WTC11 (cell line): Measurements from ENCODE around the gene VCL. TPM values are rescaled to one million over a fixed set of nuclear protein-coding genes. Genes with fewer than 3 reads are reported as not detected.
A peak's percentile ranks its signal among the peaks of the same experiment; 100 is the strongest.
"Not testable (repeated sequence)": the region's sequence is repeated elsewhere in the genome, so short reads cannot be mapped to it uniquely, and the experiment has no call there.

Experiments
- ATAC-seq: fragments of 200-7000 bp; cut with Tn5 transposase; 2 replicates; pipeline ENCODE4 v1.10.0; 2021; ENCODE audit warnings: mild to moderate bottlenecking, moderate library complexity
- CTCF ChIA-PET: fragments of 300-600 bp; sonication (Branson Sonifier 250); formaldehyde crosslinking; loops from one replicate; lab custom pipeline; 2021; ENCODE audit warnings: antibody characterized with exemption; lab: Charles Lee
- POLR2A ChIA-PET: fragments of 350-600 bp; sonication (Branson Sonifier 250); formaldehyde crosslinking; loops from one replicate; lab custom pipeline; 2021; ENCODE audit warnings: antibody characterized with exemption; lab: Charles Lee
- DNase-seq: peaks from one replicate; pipeline ENCODE4 v3.0.0; 2021; ENCODE audit warnings: low spot score
- H3K27ac Mint-ChIP-seq: 2 replicates; pipeline ENCODE4 v1.8.0; 2021; ENCODE audit warnings: mixed read lengths
- H3K27me3 Mint-ChIP-seq: 2 replicates; pipeline ENCODE4 v1.8.0; 2021; ENCODE audit warnings: low read depth, mild to moderate bottlenecking, moderate library complexity, mixed read lengths
- H3K36me3 Mint-ChIP-seq: 2 replicates; pipeline ENCODE4 v1.8.0; 2021; ENCODE audit warnings: mixed read lengths
- H3K4me1 Mint-ChIP-seq: 2 replicates; pipeline ENCODE4 v1.8.0; 2022; ENCODE audit warnings: mixed read lengths
- H3K4me3 Mint-ChIP-seq: 2 replicates; pipeline ENCODE4 v1.8.0; 2021; ENCODE audit warnings: mild to moderate bottlenecking, moderate library complexity, mixed read lengths
- H3K9me3 Mint-ChIP-seq: 2 replicates; pipeline ENCODE4 v1.8.0; 2021; ENCODE audit warnings: mixed read lengths
- GTF2I ChIP-seq: fragments of 250-450 bp; sonication (Bioruptor Pico); conservative IDR thresholded peaks from 2 replicates; pipeline ENCODE4 v1.4.0; 2021; ENCODE audit warnings: mild to moderate bottlenecking
- HMGA2 ChIP-seq: fragments of 250-450 bp; sonication (Bioruptor Pico); IDR thresholded peaks from 2 replicates; pipeline ENCODE4 v1.4.0; 2021; ENCODE audit warnings: mild to moderate bottlenecking, moderate library complexity
- KAT7 ChIP-seq: sonication (generic); formaldehyde crosslinking; IDR thresholded peaks from 2 replicates; pipeline ENCODE4 v1.8.1; 2023; ENCODE audit warnings: missing genetic modification reagents, mild to moderate bottlenecking, borderline replicate concordance
- NFYB ChIP-seq: sonication (generic); formaldehyde crosslinking; conservative IDR thresholded peaks from 2 replicates; pipeline ENCODE4 v1.8.0; 2022; ENCODE audit warnings: low read depth, missing genetic modification reagents
- PRRX2 ChIP-seq: fragments of 250-450 bp; sonication (Bioruptor Pico); IDR thresholded peaks from 2 replicates; pipeline ENCODE4 v1.8.0; 2021; ENCODE audit warnings: mild to moderate bottlenecking
- TCF7 ChIP-seq: sonication (generic); formaldehyde crosslinking; IDR thresholded peaks from 2 replicates; pipeline ENCODE4 v1.8.0; 2022; ENCODE audit warnings: mild to moderate bottlenecking, low read depth, missing genetic modification reagents, moderate library complexity
- ZNF121 ChIP-seq: sonication (generic); formaldehyde crosslinking; IDR thresholded peaks from 2 replicates; pipeline ENCODE4 v1.8.0; 2023; ENCODE audit warnings: missing genetic modification reagents
- ZNF138 ChIP-seq: sonication (generic); formaldehyde crosslinking; conservative IDR thresholded peaks from 2 replicates; pipeline ENCODE4 v1.8.1; 2022; ENCODE audit warnings: mild to moderate bottlenecking, moderate library complexity, missing genetic modification reagents
- ZNF396 ChIP-seq: fragments of 250-450 bp; sonication (Bioruptor Pico); IDR thresholded peaks from 2 replicates; pipeline ENCODE4 v1.8.0; 2021; ENCODE audit warnings: mild to moderate bottlenecking, moderate library complexity, borderline replicate concordance
- ZNF416 ChIP-seq: fragments of 250-450 bp; sonication (Bioruptor Pico); IDR thresholded peaks from 2 replicates; pipeline ENCODE4 v1.9.0; 2021; ENCODE audit warnings: mild to moderate bottlenecking, inconsistent platforms
- total RNA-seq: library from RNA; stranded (reverse); gene quantifications from 3 replicates; pipeline ENCODE4 v1.2.3, GENCODE V29; 2021
- TF ChIP-seq, protein P1 (sequence below): sonication (generic); formaldehyde crosslinking; IDR thresholded peaks from 2 replicates; pipeline ENCODE4 v1.8.0; 2022; ENCODE audit warnings: missing genetic modification reagents
- TF ChIP-seq, protein P2 (sequence below): fragments of 250-450 bp; sonication (Bioruptor Pico); IDR thresholded peaks from 2 replicates; pipeline ENCODE4 v1.8.0; 2021; ENCODE audit warnings: mild to moderate bottlenecking
- TF ChIP-seq, protein P3 (sequence below): sonication (generic); formaldehyde crosslinking; IDR thresholded peaks from 2 replicates; pipeline ENCODE4 v1.8.0; 2022; ENCODE audit warnings: mild to moderate bottlenecking, missing genetic modification reagents
- TF ChIP-seq, protein P4 (sequence below): sonication (generic); formaldehyde crosslinking; IDR thresholded peaks from 2 replicates; pipeline ENCODE4 v1.8.1; 2022; ENCODE audit warnings: low read depth, mild to moderate bottlenecking, moderate library complexity, missing genetic modification reagents, borderline replicate concordance
- TF ChIP-seq, protein P5 (sequence below): sonication (generic); formaldehyde crosslinking; IDR thresholded peaks from 2 replicates; pipeline ENCODE4 v1.8.1; 2022; ENCODE audit warnings: mild to moderate bottlenecking, moderate library complexity, missing genetic modification reagents
- TF ChIP-seq, protein P6 (sequence below): fragments of 250-450 bp; sonication (Bioruptor Pico); IDR thresholded peaks from 2 replicates; pipeline ENCODE4 v2.1.2; 2022; ENCODE audit warnings: mild to moderate bottlenecking, moderate library complexity
- TF ChIP-seq, protein P7 (sequence below): sonication (generic); formaldehyde crosslinking; IDR thresholded peaks from 2 replicates; pipeline ENCODE4 v1.8.0; 2023; ENCODE audit warnings: mild to moderate bottlenecking, missing genetic modification reagents

Gene VCL
- total RNA-seq, 1 experiment from 2014 or later = 225 TPM

DNA sequence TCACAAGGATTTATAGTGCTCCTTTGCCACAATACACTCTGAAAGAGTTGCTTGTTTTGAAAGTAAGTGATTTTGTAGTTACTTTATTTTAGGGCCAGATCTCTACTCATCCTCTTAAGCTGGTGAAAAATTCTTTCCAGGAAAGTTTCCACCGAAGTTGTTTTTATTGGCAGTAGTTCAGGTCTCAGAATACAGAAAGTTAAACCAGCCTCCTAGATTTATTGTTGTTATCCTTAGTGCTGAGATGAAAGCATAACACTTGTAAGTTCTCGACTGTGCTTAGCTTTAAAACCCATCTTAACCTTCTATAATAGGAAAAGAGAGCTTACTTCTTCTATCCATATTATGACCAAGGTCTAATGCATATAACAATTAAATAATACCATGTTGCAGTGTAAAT is 147.2 kb downstream of the VCL start (continued):
- no peak for TF ChIP-seq ZNF416 (CRISPR knock-in tag)

DNA sequence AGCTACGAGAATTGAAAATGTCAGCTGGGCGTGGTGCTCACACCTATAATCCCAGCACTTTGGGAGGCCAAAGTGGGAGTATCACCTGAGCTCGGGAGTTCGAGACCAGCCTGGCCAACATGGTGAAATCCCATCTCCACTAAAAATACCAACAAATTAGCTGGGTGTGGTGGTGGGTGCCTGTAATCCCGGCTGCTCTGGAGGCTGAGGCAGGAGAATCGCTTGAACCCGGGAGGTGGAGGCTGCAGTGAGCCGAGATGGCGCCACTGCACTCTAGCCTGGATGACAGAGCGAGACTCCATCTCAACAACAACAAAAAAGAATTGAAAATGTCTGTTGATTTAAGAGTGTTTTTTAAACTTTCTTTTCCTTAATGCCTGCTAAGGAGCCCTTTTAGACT is 149.1 kb downstream of the VCL start:
- POLR2A ChIA-PET, ATAC-seq, H3K4me3 Mint-ChIP-seq, H3K27ac Mint-ChIP-seq, H3K27me3 Mint-ChIP-seq, H3K4me1 Mint-ChIP-seq, H3K9me3 Mint-ChIP-seq, DNase-seq, H3K36me3 Mint-ChIP-seq: not testable (repeated sequence)
- CTCF ChIA-PET = interaction anchor here (1.2 kb wide), 1 partner anchor 9 kb away, joined by 3 read pairs; no protein-coding TSS in a partner anchor

DNA sequence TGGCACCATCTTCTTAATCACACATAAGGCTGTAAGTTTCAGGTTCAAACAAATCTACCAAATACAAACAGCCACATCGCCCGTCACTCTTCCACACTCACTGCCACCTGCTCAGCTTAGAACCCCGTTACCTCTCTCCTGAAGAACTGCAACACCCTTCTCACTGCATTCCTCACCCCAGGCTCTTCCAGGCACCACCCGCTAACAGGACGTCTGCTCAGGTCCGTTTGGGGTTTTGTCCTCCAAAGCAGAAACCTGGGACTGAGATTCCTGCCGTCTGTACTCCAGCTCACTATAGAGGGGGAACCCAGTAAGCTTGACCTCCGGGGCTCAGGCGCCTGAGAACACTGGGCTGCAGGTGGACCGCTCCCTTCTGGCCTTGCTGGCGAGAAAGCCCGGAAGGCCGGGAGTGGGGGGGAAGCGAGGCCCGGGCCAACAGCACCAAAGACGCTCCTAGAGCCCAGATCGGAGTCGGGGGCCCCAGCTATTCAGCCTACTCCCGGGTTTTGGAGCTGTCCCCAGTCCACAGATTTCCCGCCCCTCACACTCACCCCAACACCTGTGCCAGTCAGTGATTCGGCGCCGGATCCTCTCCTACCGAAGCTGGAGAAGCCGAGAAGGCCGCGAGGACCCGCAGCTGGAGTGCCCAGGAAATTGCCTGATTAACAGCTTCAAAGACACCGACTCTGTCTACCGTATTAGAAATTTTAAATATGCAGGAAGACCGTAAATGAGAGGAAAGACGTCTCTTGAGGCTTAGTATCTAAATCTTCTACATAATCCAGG is 152.5 kb downstream of the VCL start, which contains the start of gene AP3M1:
Gene AP3M1 (minus strand): TSS at position 625 of the 786 bp plus-strand sequence. CDS start 12,449 bp downstream, outside the sequence.
- ATAC-seq = peak; percentile 73
- ChIA-PET CTCF (interaction anchor here (0.5 to 1.9 kb wide), 8 partner anchors 12 to 1085 kb away, joined by 3 to 8 read pairs (median 4); partner anchors contain the start of gene COMTD1), POLR2A (interaction anchor here (0.6 to 2.6 kb wide), 15 partner anchors 15 to 1085 kb away, joined by 3 to 16 read pairs (median 4); partner anchors contain the start of genes COMTD1 and VCL)
- Mint-ChIP-seq H3K27ac (peak within 1 kb of the TSS; percentile 72; the same call in 1 of the 2 replicates), H3K9me3 (no peaks in the 10 kb centered on the region), H3K27me3 (no peaks in the 10 kb centered on the region), H3K4me3 (no peak within 1 kb of the TSS), H3K4me1 (peaks cover 14% of the 10 kb centered on the region), H3K36me3 (no peaks in the 10 kb centered on the region)
- DNase-seq = peak; percentile 87
- TF ChIP-seq, protein P1, sequence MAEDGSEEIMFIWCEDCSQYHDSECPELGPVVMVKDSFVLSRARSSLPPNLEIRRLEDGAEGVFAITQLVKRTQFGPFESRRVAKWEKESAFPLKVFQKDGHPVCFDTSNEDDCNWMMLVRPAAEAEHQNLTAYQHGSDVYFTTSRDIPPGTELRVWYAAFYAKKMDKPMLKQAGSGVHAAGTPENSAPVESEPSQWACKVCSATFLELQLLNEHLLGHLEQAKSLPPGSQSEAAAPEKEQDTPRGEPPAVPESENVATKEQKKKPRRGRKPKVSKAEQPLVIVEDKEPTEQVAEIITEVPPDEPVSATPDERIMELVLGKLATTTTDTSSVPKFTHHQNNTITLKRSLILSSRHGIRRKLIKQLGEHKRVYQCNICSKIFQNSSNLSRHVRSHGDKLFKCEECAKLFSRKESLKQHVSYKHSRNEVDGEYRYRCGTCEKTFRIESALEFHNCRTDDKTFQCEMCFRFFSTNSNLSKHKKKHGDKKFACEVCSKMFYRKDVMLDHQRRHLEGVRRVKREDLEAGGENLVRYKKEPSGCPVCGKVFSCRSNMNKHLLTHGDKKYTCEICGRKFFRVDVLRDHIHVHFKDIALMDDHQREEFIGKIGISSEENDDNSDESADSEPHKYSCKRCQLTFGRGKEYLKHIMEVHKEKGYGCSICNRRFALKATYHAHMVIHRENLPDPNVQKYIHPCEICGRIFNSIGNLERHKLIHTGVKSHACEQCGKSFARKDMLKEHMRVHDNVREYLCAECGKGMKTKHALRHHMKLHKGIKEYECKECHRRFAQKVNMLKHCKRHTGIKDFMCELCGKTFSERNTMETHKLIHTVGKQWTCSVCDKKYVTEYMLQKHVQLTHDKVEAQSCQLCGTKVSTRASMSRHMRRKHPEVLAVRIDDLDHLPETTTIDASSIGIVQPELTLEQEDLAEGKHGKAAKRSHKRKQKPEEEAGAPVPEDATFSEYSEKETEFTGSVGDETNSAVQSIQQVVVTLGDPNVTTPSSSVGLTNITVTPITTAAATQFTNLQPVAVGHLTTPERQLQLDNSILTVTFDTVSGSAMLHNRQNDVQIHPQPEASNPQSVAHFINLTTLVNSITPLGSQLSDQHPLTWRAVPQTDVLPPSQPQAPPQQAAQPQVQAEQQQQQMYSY (CRISPR knock-in tag) = peak; percentile 96
- TF ChIP-seq, protein P2, sequence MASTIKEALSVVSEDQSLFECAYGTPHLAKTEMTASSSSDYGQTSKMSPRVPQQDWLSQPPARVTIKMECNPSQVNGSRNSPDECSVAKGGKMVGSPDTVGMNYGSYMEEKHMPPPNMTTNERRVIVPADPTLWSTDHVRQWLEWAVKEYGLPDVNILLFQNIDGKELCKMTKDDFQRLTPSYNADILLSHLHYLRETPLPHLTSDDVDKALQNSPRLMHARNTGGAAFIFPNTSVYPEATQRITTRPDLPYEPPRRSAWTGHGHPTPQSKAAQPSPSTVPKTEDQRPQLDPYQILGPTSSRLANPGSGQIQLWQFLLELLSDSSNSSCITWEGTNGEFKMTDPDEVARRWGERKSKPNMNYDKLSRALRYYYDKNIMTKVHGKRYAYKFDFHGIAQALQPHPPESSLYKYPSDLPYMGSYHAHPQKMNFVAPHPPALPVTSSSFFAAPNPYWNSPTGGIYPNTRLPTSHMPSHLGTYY = no peak
- TF ChIP-seq PRRX2 (CRISPR knock-in tag) (no peak), NFYB (peak; percentile 23; the same call in 1 of the 2 replicates), ZNF138 (no peak), ZNF396 (no peak), KAT7 (CRISPR knock-in tag) (no peak), ZNF121 (CRISPR knock-in tag) (no peak), TCF7 (no peak), HMGA2 (no peak), GTF2I (no peak)
- TF ChIP-seq, protein P3, sequence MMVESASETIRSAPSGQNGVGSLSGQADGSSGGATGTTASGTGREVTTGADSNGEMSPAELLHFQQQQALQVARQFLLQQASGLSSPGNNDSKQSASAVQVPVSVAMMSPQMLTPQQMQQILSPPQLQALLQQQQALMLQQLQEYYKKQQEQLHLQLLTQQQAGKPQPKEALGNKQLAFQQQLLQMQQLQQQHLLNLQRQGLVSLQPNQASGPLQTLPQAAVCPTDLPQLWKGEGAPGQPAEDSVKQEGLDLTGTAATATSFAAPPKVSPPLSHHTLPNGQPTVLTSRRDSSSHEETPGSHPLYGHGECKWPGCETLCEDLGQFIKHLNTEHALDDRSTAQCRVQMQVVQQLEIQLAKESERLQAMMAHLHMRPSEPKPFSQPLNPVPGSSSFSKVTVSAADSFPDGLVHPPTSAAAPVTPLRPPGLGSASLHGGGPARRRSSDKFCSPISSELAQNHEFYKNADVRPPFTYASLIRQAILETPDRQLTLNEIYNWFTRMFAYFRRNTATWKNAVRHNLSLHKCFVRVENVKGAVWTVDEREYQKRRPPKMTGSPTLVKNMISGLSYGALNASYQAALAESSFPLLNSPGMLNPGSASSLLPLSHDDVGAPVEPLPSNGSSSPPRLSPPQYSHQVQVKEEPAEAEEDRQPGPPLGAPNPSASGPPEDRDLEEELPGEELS (CRISPR knock-in tag) = no peak
- TF ChIP-seq, protein P4, sequence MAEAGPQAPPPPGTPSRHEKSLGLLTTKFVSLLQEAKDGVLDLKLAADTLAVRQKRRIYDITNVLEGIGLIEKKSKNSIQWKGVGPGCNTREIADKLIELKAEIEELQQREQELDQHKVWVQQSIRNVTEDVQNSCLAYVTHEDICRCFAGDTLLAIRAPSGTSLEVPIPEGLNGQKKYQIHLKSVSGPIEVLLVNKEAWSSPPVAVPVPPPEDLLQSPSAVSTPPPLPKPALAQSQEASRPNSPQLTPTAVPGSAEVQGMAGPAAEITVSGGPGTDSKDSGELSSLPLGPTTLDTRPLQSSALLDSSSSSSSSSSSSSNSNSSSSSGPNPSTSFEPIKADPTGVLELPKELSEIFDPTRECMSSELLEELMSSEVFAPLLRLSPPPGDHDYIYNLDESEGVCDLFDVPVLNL = no peak
- TF ChIP-seq, protein P5, sequence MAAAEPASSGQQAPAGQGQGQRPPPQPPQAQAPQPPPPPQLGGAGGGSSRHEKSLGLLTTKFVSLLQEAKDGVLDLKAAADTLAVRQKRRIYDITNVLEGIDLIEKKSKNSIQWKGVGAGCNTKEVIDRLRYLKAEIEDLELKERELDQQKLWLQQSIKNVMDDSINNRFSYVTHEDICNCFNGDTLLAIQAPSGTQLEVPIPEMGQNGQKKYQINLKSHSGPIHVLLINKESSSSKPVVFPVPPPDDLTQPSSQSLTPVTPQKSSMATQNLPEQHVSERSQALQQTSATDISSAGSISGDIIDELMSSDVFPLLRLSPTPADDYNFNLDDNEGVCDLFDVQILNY = 0 out of 2 replicates have a peak, but pooled peaks have one; percentile 25
- TF ChIP-seq, protein P6, sequence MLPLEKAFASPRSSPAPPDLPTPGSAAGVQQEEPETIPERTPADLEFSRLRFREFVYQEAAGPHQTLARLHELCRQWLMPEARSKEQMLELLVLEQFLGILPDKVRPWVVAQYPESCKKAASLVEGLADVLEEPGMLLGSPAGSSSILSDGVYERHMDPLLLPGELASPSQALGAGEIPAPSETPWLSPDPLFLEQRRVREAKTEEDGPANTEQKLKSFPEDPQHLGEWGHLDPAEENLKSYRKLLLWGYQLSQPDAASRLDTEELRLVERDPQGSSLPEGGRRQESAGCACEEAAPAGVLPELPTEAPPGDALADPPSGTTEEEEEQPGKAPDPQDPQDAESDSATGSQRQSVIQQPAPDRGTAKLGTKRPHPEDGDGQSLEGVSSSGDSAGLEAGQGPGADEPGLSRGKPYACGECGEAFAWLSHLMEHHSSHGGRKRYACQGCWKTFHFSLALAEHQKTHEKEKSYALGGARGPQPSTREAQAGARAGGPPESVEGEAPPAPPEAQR = no peak
- TF ChIP-seq, protein P7, sequence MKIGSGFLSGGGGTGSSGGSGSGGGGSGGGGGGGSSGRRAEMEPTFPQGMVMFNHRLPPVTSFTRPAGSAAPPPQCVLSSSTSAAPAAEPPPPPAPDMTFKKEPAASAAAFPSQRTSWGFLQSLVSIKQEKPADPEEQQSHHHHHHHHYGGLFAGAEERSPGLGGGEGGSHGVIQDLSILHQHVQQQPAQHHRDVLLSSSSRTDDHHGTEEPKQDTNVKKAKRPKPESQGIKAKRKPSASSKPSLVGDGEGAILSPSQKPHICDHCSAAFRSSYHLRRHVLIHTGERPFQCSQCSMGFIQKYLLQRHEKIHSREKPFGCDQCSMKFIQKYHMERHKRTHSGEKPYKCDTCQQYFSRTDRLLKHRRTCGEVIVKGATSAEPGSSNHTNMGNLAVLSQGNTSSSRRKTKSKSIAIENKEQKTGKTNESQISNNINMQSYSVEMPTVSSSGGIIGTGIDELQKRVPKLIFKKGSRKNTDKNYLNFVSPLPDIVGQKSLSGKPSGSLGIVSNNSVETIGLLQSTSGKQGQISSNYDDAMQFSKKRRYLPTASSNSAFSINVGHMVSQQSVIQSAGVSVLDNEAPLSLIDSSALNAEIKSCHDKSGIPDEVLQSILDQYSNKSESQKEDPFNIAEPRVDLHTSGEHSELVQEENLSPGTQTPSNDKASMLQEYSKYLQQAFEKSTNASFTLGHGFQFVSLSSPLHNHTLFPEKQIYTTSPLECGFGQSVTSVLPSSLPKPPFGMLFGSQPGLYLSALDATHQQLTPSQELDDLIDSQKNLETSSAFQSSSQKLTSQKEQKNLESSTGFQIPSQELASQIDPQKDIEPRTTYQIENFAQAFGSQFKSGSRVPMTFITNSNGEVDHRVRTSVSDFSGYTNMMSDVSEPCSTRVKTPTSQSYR (CRISPR knock-in tag) = no peak
